DOHH2 (cell line): ENCODE measurements around the gene PLEKHG2.

Experiments
- H3F3A ChIP-seq: fragments of 200-600 bp; sonication (generic), shearing (Covaris generic); 2 replicates; pipeline ENCODE4 v1.6.0; 2016; ENCODE audit warnings: antibody characterized with exemption, mild to moderate bottlenecking; ENCODE audit not compliant: control insufficient read depth, insufficient read depth
- H3K27ac ChIP-seq: fragments of 200-600 bp; sonication (generic); 2 replicates; pipeline ENCODE4 v1.5.1; 2014; ENCODE audit warnings: low read depth, mild to moderate bottlenecking, low read length, moderate library complexity
- H3K27me3 ChIP-seq: fragments of 200-600 bp; sonication (generic); 2 replicates; pipeline ENCODE4 v1.6.1; 2014; ENCODE audit warnings: mild to moderate bottlenecking, low read length, mixed read lengths; ENCODE audit not compliant: control insufficient read depth
- H3K36me3 ChIP-seq: fragments of 200-600 bp; sonication (generic); 2 replicates; pipeline ENCODE4 v1.6.1; 2014; ENCODE audit warnings: mild to moderate bottlenecking, low read length, moderate library complexity, mixed read lengths; ENCODE audit not compliant: control insufficient read depth
- H3K4me1 ChIP-seq: fragments of 200-600 bp; sonication (generic); 2 replicates; pipeline ENCODE4 v1.6.1; 2014; ENCODE audit warnings: mild to moderate bottlenecking, low read length, mixed read lengths; ENCODE audit not compliant: control insufficient read depth
- H3K4me2 ChIP-seq: fragments of 200-600 bp; sonication (generic); 2 replicates; pipeline ENCODE4 v1.6.0; 2014; ENCODE audit warnings: mild to moderate bottlenecking, low read length, moderate library complexity
- H3K4me3 ChIP-seq: fragments of 200-600 bp; sonication (generic); 2 replicates; pipeline ENCODE4 v1.5.1; 2014; ENCODE audit warnings: mild to moderate bottlenecking, low read length, mixed read lengths
- H3K79me2 ChIP-seq: fragments of 200-600 bp; sonication (generic); 2 replicates; pipeline ENCODE4 v1.6.1; 2014; ENCODE audit warnings: mild to moderate bottlenecking, low read length, mixed read lengths; ENCODE audit not compliant: control insufficient read depth
- H3K9me2 ChIP-seq: fragments of 200-600 bp; sonication (generic); replicated peaks from 2 replicates; pipeline ENCODE4 v1.6.1; 2014; ENCODE audit warnings: mild to moderate bottlenecking, low read length, mixed read lengths; ENCODE audit not compliant: control insufficient read depth
- H3K9me3 ChIP-seq: fragments of 200-600 bp; sonication (generic); 2 replicates; pipeline ENCODE4 v1.6.1; 2014; ENCODE audit warnings: antibody characterized with exemption, low read length, mixed read lengths; ENCODE audit not compliant: control insufficient read depth, insufficient read depth
- H4K20me1 ChIP-seq: fragments of 200-600 bp; sonication (generic); 2 replicates; pipeline ENCODE4 v1.6.0; 2014; ENCODE audit warnings: low read depth, mild to moderate bottlenecking, antibody characterized with exemption, low read length, moderate library complexity; ENCODE audit not compliant: control insufficient read depth, insufficient read depth
- CTCF ChIP-seq: fragments of 200-600 bp; sonication (generic); IDR thresholded peaks from one replicate; pipeline ENCODE4 v1.5.1; 2014; ENCODE audit warnings: antibody characterized with exemption, mild to moderate bottlenecking, low read depth, low read length; ENCODE audit not compliant: poor library complexity, severe bottlenecking
- EZH2phosphoT487 ChIP-seq: fragments of 200-600 bp; sonication (generic); IDR thresholded peaks from 2 replicates; pipeline ENCODE4 v1.6.1; 2017; ENCODE audit warnings: borderline replicate concordance, mild to moderate bottlenecking, antibody characterized with exemption, low read length, moderate library complexity, mixed read lengths

The PLEKHG2 gene

GRCh38 chr19:39380521-39381502, 31.7 kb upstream of the PLEKHG2 start:
- Histone ChIP-seq H4K20me1 (no peaks in the 10 kb centered on the region), H3K9me3 (no peaks in the 10 kb centered on the region), H3K4me2 (no peak overlapping the region), H3K4me1 (no peaks in the 10 kb centered on the region), H3K79me2 (no peaks in the 10 kb centered on the region), H3K36me3 (peaks cover 57% of the 10 kb centered on the region), H3K27me3 (no peaks in the 10 kb centered on the region), H3K4me3 (no peak overlapping the region), H3K9me2 (no peaks in the 10 kb centered on the region), H3F3A (no peaks in the 10 kb centered on the region), H3K27ac (no peak overlapping the region)
- no peak for TF ChIP-seq CTCF
- no peak for TF ChIP-seq EZH2phosphoT487

DNA sequence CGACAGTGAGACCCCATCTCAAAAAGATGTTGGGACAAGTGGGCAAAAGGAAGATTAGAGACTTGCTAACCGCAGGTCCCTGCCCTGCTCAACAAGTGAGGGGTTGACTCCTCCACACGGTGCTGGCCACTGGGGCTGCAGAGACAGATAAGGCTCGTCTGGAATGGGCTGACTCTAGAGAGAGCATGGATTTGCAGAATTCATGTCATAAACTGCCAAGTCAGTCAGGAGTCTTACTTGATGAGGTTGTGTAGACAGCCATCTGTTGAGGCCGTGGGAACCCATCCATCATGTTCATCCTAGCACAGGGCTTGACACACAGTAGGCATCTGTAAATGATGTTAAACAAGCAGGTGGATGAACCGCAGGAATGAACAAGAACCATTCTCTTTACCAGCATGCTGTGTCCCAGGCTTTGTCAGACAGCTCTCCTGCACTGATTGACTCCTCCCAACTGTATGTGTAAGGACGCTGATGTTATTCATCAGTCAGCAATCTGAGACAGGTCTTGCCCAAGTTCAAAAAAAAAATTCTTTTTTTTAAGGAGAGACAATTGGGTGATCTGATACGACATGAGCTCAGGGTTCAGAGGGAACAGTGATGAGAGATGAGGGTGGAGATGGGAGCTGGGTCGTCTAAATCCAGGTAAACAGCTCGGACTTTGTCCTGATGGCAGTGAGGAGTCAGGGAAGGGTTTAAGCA, 30.4 kb upstream of the PLEKHG2 start:
- no peaks in the 10 kb centered on the region for H3F3A ChIP-seq
- no peaks in the 10 kb centered on the region for H4K20me1 ChIP-seq
- no peak overlapping the region for H3K27ac ChIP-seq
- H3K36me3 ChIP-seq: peaks cover 57% of the 10 kb centered on the region
- no peaks in the 10 kb centered on the region for H3K9me3 ChIP-seq
- H3K27me3 ChIP-seq: no peaks in the 10 kb centered on the region
- no peak overlapping the region for H3K4me3 ChIP-seq
- no peaks in the 10 kb centered on the region for H3K9me2 ChIP-seq
- TF ChIP-seq EZH2phosphoT487 (no peak), CTCF (no peak)
- no peak overlapping the region for H3K4me2 ChIP-seq
- H3K4me1 ChIP-seq: no peaks in the 10 kb centered on the region
- H3K79me2 ChIP-seq: no peaks in the 10 kb centered on the region

- no peak overlapping the region for H3K4me2 ChIP-seq
- H3K4me1 ChIP-seq: no peaks in the 10 kb centered on the region
- H3K27me3 ChIP-seq: no peaks in the 10 kb centered on the region
- no peaks in the 10 kb centered on the region for H3K79me2 ChIP-seq
- H3K36me3 ChIP-seq: peaks cover 57% of the 10 kb centered on the region
- H3K9me3 ChIP-seq: no peaks in the 10 kb centered on the region
- H3K4me3 ChIP-seq: no peak overlapping the region
- H4K20me1 ChIP-seq: no peaks in the 10 kb centered on the region
- H3F3A ChIP-seq: no peaks in the 10 kb centered on the region
- TF ChIP-seq CTCF: no peak
- no peak for TF ChIP-seq EZH2phosphoT487
- no peak overlapping the region for H3K27ac ChIP-seq
- H3K9me2 ChIP-seq: no peaks in the 10 kb centered on the region
Measured at GRCh38 chr19:39382991-39383828, 29.3 kb upstream of the PLEKHG2 start.
